Endothelial cell (in vitro differentiated cells): ENCODE data around the gene FARP2. TPM values are rescaled to one million over a fixed set of nuclear protein-coding genes. Genes with fewer than 3 reads are reported as not detected.

ENCODE experiments used
- DNase-seq: peaks from one replicate; pipeline ENCODE4 v3.0.0; 2021; ENCODE audit warnings: low spot score
- H3K27ac Mint-ChIP-seq: one replicate; pipeline ENCODE4 v1.8.0; 2021; ENCODE audit warnings: mixed read lengths, inconsistent platforms; ENCODE audit not compliant: unreplicated experiment
- H3K27me3 Mint-ChIP-seq: one replicate; pipeline ENCODE4 v1.8.0; 2021; ENCODE audit warnings: mild to moderate bottlenecking, moderate library complexity, mixed read lengths, inconsistent platforms; ENCODE audit not compliant: unreplicated experiment
- H3K36me3 Mint-ChIP-seq: one replicate; pipeline ENCODE4 v1.8.0; 2021; ENCODE audit warnings: mild to moderate bottlenecking, low read depth, mixed read lengths, inconsistent platforms; ENCODE audit not compliant: unreplicated experiment
- H3K4me1 Mint-ChIP-seq: one replicate; pipeline ENCODE4 v1.8.0; 2021; ENCODE audit warnings: mild to moderate bottlenecking, mixed read lengths, inconsistent platforms; ENCODE audit not compliant: unreplicated experiment
- H3K4me3 Mint-ChIP-seq: one replicate; pipeline ENCODE4 v1.8.0; 2021; ENCODE audit warnings: mild to moderate bottlenecking, mixed read lengths, inconsistent platforms; ENCODE audit not compliant: unreplicated experiment
- H3K9me3 Mint-ChIP-seq: one replicate; pipeline ENCODE4 v1.8.0; 2021; ENCODE audit warnings: mixed read lengths, inconsistent platforms; ENCODE audit not compliant: unreplicated experiment
- CTCF ChIP-seq: fragments of 200-600 bp; sonication (generic); IDR thresholded peaks from one replicate; pipeline ENCODE4 v1.5.0; 2021; ENCODE audit warnings: antibody characterized with exemption; ENCODE audit not compliant: unreplicated experiment
- total RNA-seq: library from RNA; stranded (reverse); fragmentation: NEBNext Ultra II Directional; extraction: Animal tissue kit (Norgen Biotek cat#: 25700); gene quantifications from one replicate; pipeline ENCODE4 v1.2.1, GENCODE V29; 2021; ENCODE audit not compliant: unreplicated experiment

FARP2 gene
- total RNA-seq, 1 donor from 2014 or later: 19.1 TPM

- no peaks in the 10 kb centered on the region for H3K9me3 Mint-ChIP-seq
- H3K27ac Mint-ChIP-seq: no peak overlapping the region
- DNase-seq: no peak
- H3K4me3 Mint-ChIP-seq: no peak overlapping the region
- TF ChIP-seq CTCF: no peak
- peaks cover 2% of the 10 kb centered on the region for H3K27me3 Mint-ChIP-seq
- peaks cover 48% of the 10 kb centered on the region for H3K36me3 Mint-ChIP-seq
- H3K4me1 Mint-ChIP-seq: no peaks in the 10 kb centered on the region
These were observed 15.4 kb upstream of the FARP2 start for GRCh38 chr2:241340631-241341163.

GRCh38 chr2:241344925-241345651, 11.0 kb upstream of the FARP2 start:
- DNase-seq: no peak
- no peaks in the 10 kb centered on the region for H3K27me3 Mint-ChIP-seq
- H3K4me3 Mint-ChIP-seq: no peak overlapping the region
- H3K36me3 Mint-ChIP-seq: peaks cover 57% of the 10 kb centered on the region
- no peaks in the 10 kb centered on the region for H3K9me3 Mint-ChIP-seq
- no peak overlapping the region for H3K27ac Mint-ChIP-seq
- no peak for TF ChIP-seq CTCF
- H3K4me1 Mint-ChIP-seq: no peaks in the 10 kb centered on the region

- no peak for TF ChIP-seq CTCF
- Mint-ChIP-seq H3K27ac (no peak overlapping the region), H3K4me1 (peaks cover 6% of the 10 kb centered on the region), H3K4me3 (peak overlapping the region; percentile 66), H3K27me3 (peaks cover 2% of the 10 kb centered on the region), H3K36me3 (peaks cover 49% of the 10 kb centered on the region), H3K9me3 (no peaks in the 10 kb centered on the region)
- no peak for DNase-seq
These were observed 6.1 kb upstream of the FARP2 start for GRCh38 chr2:241349941-241350340.

- Mint-ChIP-seq H3K4me1 (peaks cover 7% of the 10 kb centered on the region), H3K27ac (peak overlapping the region; percentile 18), H3K9me3 (no peaks in the 10 kb centered on the region), H3K27me3 (peaks cover 2% of the 10 kb centered on the region), H3K4me3 (peak overlapping the region; percentile 24), H3K36me3 (peaks cover 44% of the 10 kb centered on the region)
- no peak for DNase-seq
- TF ChIP-seq CTCF: no peak
These were observed 5.6 kb upstream of the FARP2 start for GRCh38 chr2:241350530-241350877.

- DNase-seq: no peak
- H3K4me1 Mint-ChIP-seq: peaks cover 7% of the 10 kb centered on the region
- TF ChIP-seq CTCF: no peak
- peak overlapping the region; percentile 24 for H3K4me3 Mint-ChIP-seq
- H3K27ac Mint-ChIP-seq: peak overlapping the region; percentile 18
- H3K27me3 Mint-ChIP-seq: peaks cover 4% of the 10 kb centered on the region
- H3K9me3 Mint-ChIP-seq: no peaks in the 10 kb centered on the region
- H3K36me3 Mint-ChIP-seq: peaks cover 39% of the 10 kb centered on the region
These were observed 5.0 kb upstream of the FARP2 start for GRCh38 chr2:241350878-241351639.
